ENCODE data around the gene FBXO45. TPM values are rescaled to one million over a fixed set of nuclear protein-coding genes. Genes with fewer than 3 reads are reported as not detected.

FBXO45 gene
- total RNA-seq, 1 experiment from 2014 or later = 23.2 TPM

DNA sequence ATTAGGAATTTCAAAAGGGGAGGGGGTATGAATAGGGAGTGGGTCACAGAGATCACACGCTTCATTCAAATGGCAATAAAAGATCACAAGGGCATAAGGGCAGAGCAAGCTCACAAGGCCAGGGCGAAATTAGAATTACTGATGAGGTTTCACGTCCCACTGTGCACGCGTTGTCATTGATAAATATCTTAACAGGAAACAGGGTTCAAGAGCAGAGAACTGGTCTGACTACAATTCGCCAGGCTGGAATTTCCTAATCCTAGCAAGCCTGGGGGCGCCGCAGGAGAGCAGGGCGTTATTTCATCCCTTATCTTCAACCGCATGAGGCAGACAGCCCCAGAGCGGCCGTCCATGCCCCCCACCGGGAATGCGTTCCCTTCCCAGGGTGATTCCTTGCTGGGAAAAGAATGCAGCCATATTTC, 35.2 kb upstream of the FBXO45 start (continued):
- TF ChIP-seq TCF7L2 (IDR thresholded peaks at IDR 0.05; ENCODE audit: borderline replicate concordance, extremely low read depth, insufficient read depth, insufficient read length) (no peak), EZH2phosphoT487 (IDR thresholded peaks at IDR 0.05; ENCODE audit: borderline replicate concordance) (no peak), ELF1 (IDR thresholded peaks at IDR 0.05; ENCODE audit: borderline replicate concordance, low read depth) (no peak), SP1 (IDR thresholded peaks at IDR 0.05; ENCODE audit: low read depth) (no peak)

DNA sequence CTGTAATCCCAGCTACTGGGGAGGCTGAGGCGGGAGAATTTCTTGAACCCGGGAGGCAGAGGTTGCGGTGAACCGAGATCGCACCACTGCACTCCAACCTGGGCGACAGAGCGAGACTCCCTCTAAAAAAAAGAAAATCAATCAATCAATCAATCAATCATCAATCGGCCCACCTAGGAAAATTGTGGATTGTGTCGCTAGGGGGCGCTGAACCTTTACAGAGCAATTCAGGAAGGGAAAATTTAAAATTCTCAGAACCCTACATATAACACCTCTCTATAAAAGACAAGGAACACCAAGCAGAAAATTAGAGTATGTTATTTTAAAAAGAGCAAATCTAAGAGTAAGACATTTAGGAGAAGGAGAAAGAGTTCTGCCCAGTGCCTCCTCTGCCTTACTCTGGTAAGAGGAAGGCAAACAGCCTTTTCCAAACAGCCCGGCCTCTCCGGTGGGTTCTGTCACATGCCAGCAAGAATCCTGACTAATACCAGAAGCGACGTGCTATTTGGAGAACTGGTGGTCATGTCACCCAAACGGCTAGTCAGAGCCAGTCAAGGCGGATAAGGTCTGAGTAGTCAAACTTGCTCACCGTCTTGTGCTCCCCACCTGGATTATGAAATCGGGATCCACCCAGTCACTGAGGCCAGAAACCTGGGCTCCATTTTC, 31.0 kb upstream of the FBXO45 start:
- POLR2A ChIA-PET = no interaction called here

More for the DNA sequence above, 31.0 kb upstream of the FBXO45 start:
- Histone ChIP-seq H3K36me3 (ENCODE audit: control insufficient read depth in 1 of 2, insufficient read depth in 2 of 2, low read length in 2 of 2) (no peaks in the 10 kb centered on the region), H3K27ac (ENCODE audit: low read depth, low read length) (no peak overlapping the region), H3K9me2 (ENCODE audit: insufficient read depth) (no peaks in the 10 kb centered on the region), H2AFZ (ENCODE audit: low read depth, low read length, poor library complexity, severe bottlenecking) (peak overlapping the region; percentile 54), H3K9me3 (ENCODE audit: control insufficient read depth in 1 of 2, insufficient read depth in 1 of 2, low read depth in 1 of 2, low read length in 2 of 2) (no peaks in the 10 kb centered on the region), H3K4me3 (replicated peaks in 1 of 2; ENCODE audit: low read depth in 1 of 2, low read length in 2 of 2) (no peak overlapping the region), H3K27me3 (ENCODE audit: insufficient read depth, low read length) (no peaks in the 10 kb centered on the region), H3K4me1 (ENCODE audit: control insufficient read depth in 1 of 2, insufficient read depth in 2 of 2, low read length in 2 of 2) (no peaks in the 10 kb centered on the region), H4K20me1 (ENCODE audit: insufficient read depth) (no peaks in the 10 kb centered on the region), H3K9ac (ENCODE audit: low read length) (no peak overlapping the region), H3K4me2 (ENCODE audit: low read length) (no peak overlapping the region), H3K79me2 (ENCODE audit: insufficient read depth, low read length) (no peaks in the 10 kb centered on the region)
- no peak for TF ChIP-seq TCF7L2 (IDR thresholded peaks at IDR 0.05; ENCODE audit: borderline replicate concordance, extremely low read depth, insufficient read depth, insufficient read length)
- TF ChIP-seq FOSL1 (IDR thresholded peaks at IDR 0.05; ENCODE audit: low read depth) = no peak
- no peak for TF ChIP-seq ELF1 (IDR thresholded peaks at IDR 0.05; ENCODE audit: borderline replicate concordance, low read depth)
- TF ChIP-seq, protein P1, sequence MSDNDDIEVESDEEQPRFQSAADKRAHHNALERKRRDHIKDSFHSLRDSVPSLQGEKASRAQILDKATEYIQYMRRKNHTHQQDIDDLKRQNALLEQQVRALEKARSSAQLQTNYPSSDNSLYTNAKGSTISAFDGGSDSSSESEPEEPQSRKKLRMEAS (IDR thresholded peaks at IDR 0.05) = no peak
- no peak for TF ChIP-seq SIN3A (IDR thresholded peaks at IDR 0.05; ENCODE audit: low read depth)
- TF ChIP-seq, protein P2, sequence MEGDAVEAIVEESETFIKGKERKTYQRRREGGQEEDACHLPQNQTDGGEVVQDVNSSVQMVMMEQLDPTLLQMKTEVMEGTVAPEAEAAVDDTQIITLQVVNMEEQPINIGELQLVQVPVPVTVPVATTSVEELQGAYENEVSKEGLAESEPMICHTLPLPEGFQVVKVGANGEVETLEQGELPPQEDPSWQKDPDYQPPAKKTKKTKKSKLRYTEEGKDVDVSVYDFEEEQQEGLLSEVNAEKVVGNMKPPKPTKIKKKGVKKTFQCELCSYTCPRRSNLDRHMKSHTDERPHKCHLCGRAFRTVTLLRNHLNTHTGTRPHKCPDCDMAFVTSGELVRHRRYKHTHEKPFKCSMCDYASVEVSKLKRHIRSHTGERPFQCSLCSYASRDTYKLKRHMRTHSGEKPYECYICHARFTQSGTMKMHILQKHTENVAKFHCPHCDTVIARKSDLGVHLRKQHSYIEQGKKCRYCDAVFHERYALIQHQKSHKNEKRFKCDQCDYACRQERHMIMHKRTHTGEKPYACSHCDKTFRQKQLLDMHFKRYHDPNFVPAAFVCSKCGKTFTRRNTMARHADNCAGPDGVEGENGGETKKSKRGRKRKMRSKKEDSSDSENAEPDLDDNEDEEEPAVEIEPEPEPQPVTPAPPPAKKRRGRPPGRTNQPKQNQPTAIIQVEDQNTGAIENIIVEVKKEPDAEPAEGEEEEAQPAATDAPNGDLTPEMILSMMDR (IDR thresholded peaks at IDR 0.05 in 2 of 3, conservative IDR thresholded peaks at IDR 0.05 in 1 of 3; ENCODE audit: borderline replicate concordance in 1 of 3, insufficient read depth in 1 of 3, low read depth in 2 of 3, low read length in 2 of 3) = peak; percentile 42 to 73 (median 61); a peak in 5 of 6 replicates
- TF ChIP-seq CEBPB (IDR thresholded peaks at IDR 0.05; ENCODE audit: low read depth) = no peak
- peak; percentile 59 for TF ChIP-seq RAD21 (IDR thresholded peaks at IDR 0.05; ENCODE audit: low read depth)
- ChIA-PET RAD21 (ENCODE audit: low non-redundant PET in 1 of 2, low total read pairs in 2 of 2, uncharacterized antibody in 2 of 2, unreplicated experiment in 2 of 2) (no interaction called here), CTCF (interaction anchor here (3.5 kb wide), 1 partner anchor 9 kb away, joined by 12 read pairs; no protein-coding TSS in a partner anchor)
- ATAC-seq = no peak
- DNase-seq (ENCODE audit: low read depth, low spot score) = no peak
- BruUV-seq (replicated peaks) = no TSS peak
- intact Hi-C loops (cut with micrococcal nuclease) = loop anchor here (2.0 kb wide), 1 partner anchor 147 kb away; no protein-coding TSS in a partner anchor

All from HCT116 (cell line).